ENCODE measurements around the gene NDE1. TPM values are rescaled to one million over a fixed set of nuclear protein-coding genes. Genes with fewer than 3 reads are reported as not detected.

NDE1 gene
- total and polyA plus RNA-seq, 2 of the 8 experiments (the other 6 are each of a cell fraction or from before 2014, with no cell fraction given), result 13.3 to 41.3 TPM

DNA sequence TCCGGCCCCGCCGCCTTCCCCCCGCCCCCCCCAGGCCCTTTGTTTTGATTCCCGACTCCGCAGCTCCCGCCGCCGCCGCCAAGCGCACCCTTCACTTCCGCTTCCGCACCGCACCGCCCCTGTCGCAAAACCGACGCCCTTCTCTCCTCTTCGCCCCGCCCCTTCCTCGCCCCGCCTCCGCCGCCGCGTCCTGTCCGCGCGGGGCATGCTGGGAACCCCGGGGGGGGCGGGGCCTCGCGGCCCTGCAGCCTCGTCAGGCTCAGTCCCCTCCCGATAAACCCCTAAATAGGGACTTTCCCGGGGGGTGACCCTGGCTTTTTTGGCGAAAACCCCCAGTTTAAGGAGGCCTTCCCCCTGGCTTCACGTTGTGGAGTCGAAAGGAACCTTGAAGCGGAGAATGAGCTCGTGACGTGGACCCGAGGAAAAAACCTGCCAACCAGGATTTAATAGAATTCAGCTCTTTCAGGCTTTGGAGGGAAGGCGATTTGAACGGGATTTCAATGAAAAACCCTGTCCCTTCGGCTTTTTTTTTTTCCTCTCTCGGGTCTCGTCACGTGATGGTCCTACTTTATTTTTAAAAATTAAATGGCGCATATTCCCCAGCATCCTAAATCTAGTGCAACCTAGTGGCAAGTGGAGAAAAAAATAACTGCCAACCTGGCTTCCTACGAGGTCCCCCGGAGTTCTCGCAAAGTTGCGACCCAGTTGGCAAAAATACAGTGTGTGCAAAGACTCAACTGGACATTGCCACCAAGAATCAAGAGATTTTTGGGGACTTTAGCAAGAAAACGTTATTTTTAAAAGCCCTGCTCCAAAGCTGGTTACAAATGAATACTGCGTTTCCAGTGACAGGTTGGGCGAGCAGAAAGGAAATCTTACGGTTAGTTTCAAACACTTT is 6.7 kb upstream of the NDE1 start, which contains the start of gene MARF1 (continued):
- TF ChIP-seq, protein P1, sequence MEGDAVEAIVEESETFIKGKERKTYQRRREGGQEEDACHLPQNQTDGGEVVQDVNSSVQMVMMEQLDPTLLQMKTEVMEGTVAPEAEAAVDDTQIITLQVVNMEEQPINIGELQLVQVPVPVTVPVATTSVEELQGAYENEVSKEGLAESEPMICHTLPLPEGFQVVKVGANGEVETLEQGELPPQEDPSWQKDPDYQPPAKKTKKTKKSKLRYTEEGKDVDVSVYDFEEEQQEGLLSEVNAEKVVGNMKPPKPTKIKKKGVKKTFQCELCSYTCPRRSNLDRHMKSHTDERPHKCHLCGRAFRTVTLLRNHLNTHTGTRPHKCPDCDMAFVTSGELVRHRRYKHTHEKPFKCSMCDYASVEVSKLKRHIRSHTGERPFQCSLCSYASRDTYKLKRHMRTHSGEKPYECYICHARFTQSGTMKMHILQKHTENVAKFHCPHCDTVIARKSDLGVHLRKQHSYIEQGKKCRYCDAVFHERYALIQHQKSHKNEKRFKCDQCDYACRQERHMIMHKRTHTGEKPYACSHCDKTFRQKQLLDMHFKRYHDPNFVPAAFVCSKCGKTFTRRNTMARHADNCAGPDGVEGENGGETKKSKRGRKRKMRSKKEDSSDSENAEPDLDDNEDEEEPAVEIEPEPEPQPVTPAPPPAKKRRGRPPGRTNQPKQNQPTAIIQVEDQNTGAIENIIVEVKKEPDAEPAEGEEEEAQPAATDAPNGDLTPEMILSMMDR (IDR thresholded peaks at IDR 0.05; ENCODE audit: control extremely low read depth in 1 of 3, insufficient read depth in 1 of 3, low read depth in 1 of 3, low read length in 3 of 3), result peak in 1 of 3 experiments; percentile 17; a peak in 1 of 4 replicates
- TF ChIP-seq NANOG (IDR thresholded peaks at IDR 0.05; ENCODE audit: insufficient read depth, low read depth, low read length, poor library complexity, severe bottlenecking) (no peak), SP1 (IDR thresholded peaks at IDR 0.05; ENCODE audit: low read depth, low read length) (no peak), SIN3A (conservative IDR thresholded peaks at IDR 0.05 in 1 of 2, IDR thresholded peaks at IDR 0.05 in 1 of 2; ENCODE audit: low read depth in 1 of 2, low read length in 2 of 2) (no peak; a peak in 1 of 4 replicates), POU5F1 (IDR thresholded peaks at IDR 0.05; ENCODE audit: low read depth, low read length) (no peak), CREB1 (IDR thresholded peaks at IDR 0.05) (peak; percentile 57; the same call in 1 of the 2 replicates), RAD21 (IDR thresholded peaks at IDR 0.05 in 1 of 2, conservative IDR thresholded peaks at IDR 0.05 in 1 of 2; ENCODE audit: low read depth in 2 of 2, low read length in 2 of 2) (no peak), TAF1 (IDR thresholded peaks at IDR 0.05; ENCODE audit: low read depth, low read length) (peak; percentile 68; the same call in 1 of the 2 replicates), RXRA (IDR thresholded peaks at IDR 0.05; ENCODE audit: insufficient read depth, low read depth, low read length) (no peak), CHD2 (IDR thresholded peaks at IDR 0.05; ENCODE audit: low read length) (no peak)

All from H1 (cell line).